Stimulated activated CD8-positive, alpha-beta memory T cell treated with anti-CD3 and anti-CD28 coated beads, Interleukin-7, amount 100 ng/mL, for 4 hours (primary cell): ENCODE measurements around the gene PIKFYVE.
"Not testable (repeated sequence)": the region's sequence is repeated elsewhere in the genome, so short reads cannot be mapped to it uniquely, and the experiment has no call there.

Experiments
- DNase-seq, 2 donors: peaks; one replicate each; pipeline ENCODE4 v3.0.0-alpha.2; 2020; ENCODE audit warnings: low read depth in 2 of 2

PIKFYVE gene

DNA sequence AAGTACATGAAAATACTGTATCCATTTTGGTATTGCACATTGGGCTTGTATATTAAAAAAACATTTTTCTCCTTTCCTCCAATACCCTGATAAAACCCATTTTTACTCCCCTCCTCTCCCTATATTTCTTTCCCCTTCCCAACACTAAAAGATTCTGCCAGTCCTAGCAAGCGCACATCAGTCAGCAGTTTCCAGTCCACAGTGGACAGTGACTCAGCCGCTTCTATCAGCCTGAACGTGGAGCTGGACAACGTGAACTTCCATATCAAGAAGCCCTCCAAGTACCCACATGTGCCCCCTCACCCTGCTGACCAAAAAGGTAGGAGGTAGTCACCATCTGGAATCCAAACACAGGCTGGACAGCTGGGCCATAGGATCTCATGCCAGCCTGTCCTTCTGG, 38.6 kb downstream of the PIKFYVE start:
- DNase-seq = no peak

- no peak for DNase-seq
These were observed 40.2 kb downstream of the PIKFYVE start for GRCh38 chr2:208306291-208306690.

GRCh38 chr2:208311321-208311720, 45.3 kb downstream of the PIKFYVE start:
- DNase-seq = no peak

DNA sequence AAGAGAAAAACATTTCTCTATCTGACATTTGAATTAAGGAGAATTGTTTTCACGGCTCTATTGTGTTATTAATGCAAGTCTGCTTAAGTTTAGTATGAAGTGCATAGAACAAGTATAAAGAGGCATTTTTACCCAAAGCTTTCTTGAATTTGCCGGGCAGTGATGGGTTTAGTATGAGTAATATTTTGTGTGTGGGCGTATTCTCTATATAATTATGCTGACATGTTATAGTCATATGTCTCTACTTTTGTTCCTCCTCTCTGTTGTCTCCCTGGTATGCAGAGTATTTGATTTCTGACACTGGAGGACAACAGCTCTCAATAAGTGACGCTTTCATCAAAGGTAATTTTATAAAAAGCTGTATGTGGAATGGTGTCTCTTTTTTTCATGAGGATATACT, 45.9 kb downstream of the PIKFYVE start:
- no peak for DNase-seq

- no peak for DNase-seq
These were observed 49.2 kb downstream of the PIKFYVE start for GRCh38 chr2:208315081-208315788.

GRCh38 chr2:208318127-208318526, 52.1 kb downstream of the PIKFYVE start:
- no peak for DNase-seq

DNA sequence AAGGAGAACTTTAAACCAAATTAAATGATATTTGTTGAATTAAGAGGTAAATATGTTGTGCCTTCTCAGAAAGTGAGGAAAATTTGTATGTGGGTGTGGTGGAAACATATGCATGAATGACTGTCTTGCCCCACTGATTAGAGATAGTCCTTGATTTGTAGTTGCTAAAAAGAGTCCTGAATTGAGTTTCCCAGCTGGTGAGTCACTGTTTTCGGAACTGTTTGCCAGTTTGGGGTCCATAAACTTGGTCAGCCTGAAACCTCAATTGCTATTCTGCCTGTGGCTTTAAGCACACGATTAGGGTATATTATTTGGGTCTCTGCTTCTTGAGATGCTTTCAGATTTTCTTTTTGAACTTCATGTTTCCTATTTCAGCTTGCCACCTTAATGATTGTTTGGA, 53.3 kb downstream of the PIKFYVE start:
- no peak for DNase-seq

DNA sequence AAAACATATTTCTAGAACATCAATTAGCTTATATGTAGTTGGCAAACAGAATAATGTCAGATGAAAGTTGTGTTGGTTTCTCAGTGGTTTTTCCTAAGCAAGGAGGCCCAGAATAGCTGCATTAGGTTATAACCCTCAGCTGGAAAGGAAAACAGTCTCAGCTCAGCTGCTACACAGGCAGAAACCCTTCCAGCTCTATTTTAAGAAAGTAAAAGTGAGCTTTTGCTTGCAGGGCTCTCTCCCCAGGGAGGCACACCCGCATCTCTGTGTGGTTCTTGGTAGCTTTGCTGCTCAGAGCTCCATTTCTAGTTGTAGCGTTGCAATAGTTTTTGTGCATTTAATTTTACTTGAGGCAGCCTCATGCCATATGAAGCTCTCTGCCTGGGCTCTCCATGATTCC, 54.6 kb downstream of the PIKFYVE start:
- DNase-seq = no peak

DNA sequence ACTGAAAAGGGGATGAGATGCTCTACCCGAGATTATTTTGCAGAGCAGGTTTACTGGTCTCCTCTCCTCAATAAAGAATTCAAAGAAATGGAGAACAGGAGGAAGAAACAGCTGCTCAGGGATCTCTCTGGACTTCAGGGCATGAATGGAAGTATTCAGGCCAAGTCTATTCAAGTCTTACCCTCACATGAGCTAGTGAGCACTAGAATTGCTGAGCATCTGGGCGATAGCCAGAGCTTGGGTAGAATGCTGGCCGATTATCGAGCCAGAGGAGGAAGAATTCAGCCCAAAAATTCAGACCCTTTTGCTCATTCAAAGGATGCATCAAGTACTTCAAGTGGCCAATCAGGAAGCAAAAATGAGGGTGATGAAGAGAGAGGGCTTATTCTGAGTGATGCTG, 60.0 kb downstream of the PIKFYVE start:
- no peak for DNase-seq

DNA sequence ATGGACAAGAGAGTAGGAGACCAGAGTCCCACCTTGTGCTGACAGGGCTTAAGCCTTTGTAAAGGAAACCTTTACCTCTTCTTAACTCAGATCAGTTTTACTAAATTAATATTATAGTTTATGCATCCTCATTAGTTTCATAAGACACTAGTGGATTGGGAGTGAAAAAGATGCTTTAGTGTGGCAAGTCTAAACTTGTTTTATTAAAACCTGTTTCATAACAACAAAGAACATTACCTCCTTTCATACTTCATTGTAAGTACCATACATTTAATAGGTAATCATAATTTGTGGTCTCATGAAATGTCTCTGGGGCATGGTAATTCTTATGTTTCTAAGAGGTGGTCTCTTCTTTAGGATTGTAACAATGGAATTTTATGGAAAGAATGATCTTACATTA, 63.4 kb downstream of the PIKFYVE start:
- no peak for DNase-seq

DNA sequence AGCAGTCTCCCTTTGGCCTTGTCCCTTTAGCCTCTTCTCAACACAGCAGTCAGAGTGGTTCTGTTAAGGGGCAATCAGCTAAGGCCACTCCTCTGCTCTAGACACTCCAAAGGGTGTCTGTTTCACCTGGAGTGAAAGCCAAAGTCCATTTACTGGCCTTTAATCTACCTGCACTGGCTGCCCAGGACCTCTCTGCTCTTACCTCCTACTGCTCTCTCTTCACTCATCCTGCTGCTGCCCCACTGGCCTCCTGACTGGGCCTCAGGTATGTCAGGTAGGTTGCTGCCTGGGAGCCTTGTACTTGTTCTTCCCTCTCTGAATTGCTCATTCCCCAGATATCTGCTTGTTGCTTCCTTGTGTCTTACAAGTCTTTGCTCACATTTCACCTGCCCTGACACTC, 68.2 kb downstream of the PIKFYVE start:
- DNase-seq = no peak

DNA sequence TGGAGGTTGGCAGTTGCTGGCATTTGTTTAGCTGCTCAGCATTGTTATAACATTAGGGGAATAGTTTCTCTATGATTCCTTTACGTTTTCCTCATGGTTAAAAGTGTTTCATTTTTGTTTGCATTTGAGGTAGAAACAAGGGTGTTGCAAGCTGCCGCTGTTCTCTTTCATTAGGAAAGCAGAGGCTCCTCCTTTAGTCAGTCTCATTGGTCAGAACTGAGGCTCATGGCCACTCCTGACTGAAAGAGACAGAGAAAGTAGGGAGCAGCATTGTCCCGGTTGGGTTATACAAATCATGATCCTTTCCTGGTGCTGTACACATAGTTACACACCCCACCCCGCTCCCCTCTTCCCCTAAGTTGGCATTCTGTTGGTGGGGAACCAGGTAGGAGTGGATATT, 80.7 kb downstream of the PIKFYVE start:
- DNase-seq = no peak

- DNase-seq = no peak
These were observed 84.6 kb downstream of the PIKFYVE start for GRCh38 chr2:208350610-208351009.

- DNase-seq = no peak
These were observed 86.9 kb downstream of the PIKFYVE start for GRCh38 chr2:208352644-208353567.

- no peak for DNase-seq
These were observed 88.9 kb downstream of the PIKFYVE start for GRCh38 chr2:208354964-208355381.

DNA sequence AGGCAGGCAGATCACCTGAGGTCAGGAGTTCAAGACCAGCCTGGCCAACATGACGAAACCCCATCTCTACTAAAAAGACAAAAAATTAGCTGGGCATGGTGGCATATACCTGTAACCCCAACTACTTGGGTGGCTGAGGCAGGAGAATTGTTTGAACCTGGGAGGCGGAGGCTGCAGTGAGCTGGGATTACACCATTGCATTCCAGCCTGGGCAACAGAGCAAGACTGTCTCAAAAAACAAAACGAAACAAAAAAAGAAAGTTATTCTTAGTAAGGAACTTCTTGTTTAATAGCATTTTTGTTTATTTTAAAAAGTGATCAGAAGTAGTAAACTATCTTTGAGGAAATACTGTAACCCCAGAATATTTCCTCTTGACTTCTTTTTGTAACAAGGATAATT, 90.4 kb downstream of the PIKFYVE start:
- not testable (repeated sequence) for DNase-seq

DNA sequence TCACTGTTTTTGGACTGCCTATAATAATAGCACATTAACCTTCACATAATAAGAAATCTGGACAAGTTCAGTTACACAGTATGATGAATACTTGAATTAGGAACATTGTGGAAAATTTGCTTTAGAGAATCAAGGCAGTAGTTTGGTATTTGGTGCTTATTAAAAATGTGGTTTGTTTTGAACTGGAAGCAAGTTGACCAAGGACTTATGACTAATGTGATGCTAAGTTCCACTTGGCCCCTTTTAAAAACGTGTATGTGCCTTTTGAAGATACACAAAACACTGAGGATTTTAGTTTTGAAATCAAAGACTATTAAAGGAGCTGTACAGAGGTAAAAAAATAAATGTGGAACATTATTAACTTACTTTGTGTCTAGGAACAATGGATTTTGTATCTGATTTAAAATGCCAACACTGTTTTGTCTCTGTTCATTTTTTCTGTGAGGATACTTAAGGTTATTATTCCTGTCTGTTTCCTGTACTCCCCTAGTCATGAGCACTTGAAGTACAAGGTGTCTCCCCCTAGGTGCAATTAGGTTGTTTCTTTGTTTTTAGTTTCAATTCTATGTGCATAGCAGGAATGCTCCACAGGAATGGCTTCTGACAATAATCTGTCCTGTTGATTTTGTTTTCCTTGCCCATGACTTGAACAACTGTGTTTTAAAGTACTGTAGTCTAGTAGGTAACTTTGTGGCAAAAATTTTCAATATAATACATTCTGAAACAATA, 91.0 kb downstream of the PIKFYVE start:
- no peak for DNase-seq

GRCh38 chr2:208358758-208359631, 92.9 kb downstream of the PIKFYVE start:
- DNase-seq = no peak

GRCh38 chr2:208359632-208359986, 93.6 kb downstream of the PIKFYVE start:
- DNase-seq = no peak

GRCh38 chr2:208360259-208361076, 94.4 kb downstream of the PIKFYVE start:
- DNase-seq = no peak

- no peak for DNase-seq
These were observed 95.0 kb downstream of the PIKFYVE start for GRCh38 chr2:208361077-208361441.
